ENCODE measurements around the gene MYO10.

The MYO10 gene

GRCh38 chr5:16920109-16920816 lies 15.8 kb downstream of the MYO10 start:
- Histone ChIP-seq H3K27me3 (no peaks in the 10 kb centered on the region), H3K4me1 (ENCODE audit: control insufficient read depth in 1 of 2, insufficient read depth in 1 of 2, low read depth in 1 of 2, low read length in 1 of 2) (no peaks in the 10 kb centered on the region), H3K27ac (no peak overlapping the region), H3K36me3 (no peaks in the 10 kb centered on the region), H3K9me3 (no peaks in the 10 kb centered on the region), H3K4me3 (ENCODE audit: low read depth in 1 of 2, low read length in 1 of 2) (no peak overlapping the region)
- TF ChIP-seq, protein P1, sequence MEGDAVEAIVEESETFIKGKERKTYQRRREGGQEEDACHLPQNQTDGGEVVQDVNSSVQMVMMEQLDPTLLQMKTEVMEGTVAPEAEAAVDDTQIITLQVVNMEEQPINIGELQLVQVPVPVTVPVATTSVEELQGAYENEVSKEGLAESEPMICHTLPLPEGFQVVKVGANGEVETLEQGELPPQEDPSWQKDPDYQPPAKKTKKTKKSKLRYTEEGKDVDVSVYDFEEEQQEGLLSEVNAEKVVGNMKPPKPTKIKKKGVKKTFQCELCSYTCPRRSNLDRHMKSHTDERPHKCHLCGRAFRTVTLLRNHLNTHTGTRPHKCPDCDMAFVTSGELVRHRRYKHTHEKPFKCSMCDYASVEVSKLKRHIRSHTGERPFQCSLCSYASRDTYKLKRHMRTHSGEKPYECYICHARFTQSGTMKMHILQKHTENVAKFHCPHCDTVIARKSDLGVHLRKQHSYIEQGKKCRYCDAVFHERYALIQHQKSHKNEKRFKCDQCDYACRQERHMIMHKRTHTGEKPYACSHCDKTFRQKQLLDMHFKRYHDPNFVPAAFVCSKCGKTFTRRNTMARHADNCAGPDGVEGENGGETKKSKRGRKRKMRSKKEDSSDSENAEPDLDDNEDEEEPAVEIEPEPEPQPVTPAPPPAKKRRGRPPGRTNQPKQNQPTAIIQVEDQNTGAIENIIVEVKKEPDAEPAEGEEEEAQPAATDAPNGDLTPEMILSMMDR (IDR thresholded peaks at IDR 0.05): no peak

DNA sequence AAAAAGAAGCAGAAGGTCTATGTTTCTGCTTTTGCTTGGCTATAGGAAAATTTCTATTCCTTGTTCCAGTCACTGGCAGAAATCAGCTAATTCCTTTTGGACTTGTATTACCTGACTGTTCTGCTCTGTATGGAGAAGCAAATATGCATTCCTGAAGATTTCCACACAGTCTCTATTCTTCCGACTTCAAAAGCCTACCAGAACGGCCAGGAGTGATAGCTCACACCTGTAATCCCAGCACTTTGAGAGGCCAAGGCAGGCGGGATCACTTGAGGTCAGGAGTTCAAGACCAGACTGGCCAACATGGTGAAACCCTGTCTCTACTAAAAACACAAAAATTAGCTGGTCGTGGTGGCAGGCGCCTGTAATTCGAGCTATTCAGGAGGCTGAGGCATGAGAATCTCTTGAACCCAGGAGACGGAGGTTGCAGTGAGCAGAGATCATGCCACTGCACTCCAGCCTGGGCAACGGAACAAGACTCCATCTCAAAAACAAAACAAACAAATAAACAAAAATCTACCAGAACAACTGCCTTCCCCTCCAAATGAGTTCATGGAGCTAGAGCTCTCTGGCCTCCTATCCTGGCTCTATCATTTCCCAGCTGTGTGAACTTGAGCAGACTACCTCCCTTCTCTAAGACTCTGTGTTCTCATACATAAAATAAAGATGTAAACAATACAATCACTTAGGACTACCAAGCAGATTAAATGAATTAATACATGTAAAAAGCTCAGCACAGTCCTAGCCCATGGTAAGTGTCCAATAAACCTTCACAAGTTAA lies 17.0 kb downstream of the MYO10 start:
- Histone ChIP-seq H3K27me3 (no peaks in the 10 kb centered on the region), H3K36me3 (no peaks in the 10 kb centered on the region), H3K27ac (no peak overlapping the region)

GRCh38 chr5:16918156-16918555 lies 17.9 kb downstream of the MYO10 start:
- TF ChIP-seq, protein P1 (IDR thresholded peaks at IDR 0.05): no peak
- H3K4me1 ChIP-seq (ENCODE audit: control insufficient read depth in 1 of 2, insufficient read depth in 1 of 2, low read depth in 1 of 2, low read length in 1 of 2): no peaks in the 10 kb centered on the region
- no peaks in the 10 kb centered on the region for H3K36me3 ChIP-seq
- no peaks in the 10 kb centered on the region for H3K27me3 ChIP-seq
- H3K9me3 ChIP-seq: no peaks in the 10 kb centered on the region
- H3K4me3 ChIP-seq (ENCODE audit: low read depth in 1 of 2, low read length in 1 of 2): no peak overlapping the region
- no peak overlapping the region for H3K27ac ChIP-seq

More for the DNA sequence above, 17.0 kb downstream of the MYO10 start:
- Histone ChIP-seq H3K4me1 (ENCODE audit: control insufficient read depth in 1 of 2, insufficient read depth in 1 of 2, low read depth in 1 of 2, low read length in 1 of 2) (no peaks in the 10 kb centered on the region), H3K4me3 (ENCODE audit: low read depth in 1 of 2, low read length in 1 of 2) (no peak overlapping the region), H3K9me3 (no peaks in the 10 kb centered on the region)
- TF ChIP-seq, protein P1 (IDR thresholded peaks at IDR 0.05): no peak

DNA sequence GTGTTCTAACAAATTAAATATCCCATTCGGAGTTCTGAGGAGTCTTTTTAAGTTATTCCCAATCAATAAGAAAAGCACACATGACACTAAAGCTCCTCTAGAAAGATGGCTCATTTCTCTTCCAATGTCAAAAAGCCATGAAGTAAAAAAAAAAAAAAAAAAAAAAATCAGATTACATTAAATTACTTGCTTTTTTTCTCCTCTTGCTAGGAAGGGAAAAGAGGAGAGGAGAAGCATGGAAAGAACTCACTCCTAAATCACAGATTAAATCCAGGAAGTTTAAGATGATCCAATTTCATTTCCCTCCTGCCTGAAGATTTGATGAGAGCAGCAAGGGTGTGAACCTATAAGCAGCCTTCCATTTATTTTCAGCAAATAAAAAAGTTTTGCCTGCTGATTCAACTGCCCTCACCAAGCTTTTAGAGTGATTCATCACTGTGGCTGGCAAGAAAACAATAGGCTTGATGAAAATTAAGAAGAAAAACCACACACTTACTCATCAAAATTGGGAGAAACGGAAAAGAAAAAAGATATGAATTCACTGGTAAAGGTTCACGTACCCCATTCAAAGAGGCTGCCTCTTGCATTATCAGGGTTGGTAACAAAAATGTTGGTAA lies 19.7 kb downstream of the MYO10 start:
- no peak overlapping the region for H3K4me3 ChIP-seq (ENCODE audit: low read depth in 1 of 2, low read length in 1 of 2)
- H3K9me3 ChIP-seq: no peaks in the 10 kb centered on the region
- TF ChIP-seq, protein P1 (IDR thresholded peaks at IDR 0.05): no peak
- no peaks in the 10 kb centered on the region for H3K27me3 ChIP-seq
- no peaks in the 10 kb centered on the region for H3K36me3 ChIP-seq
- H3K27ac ChIP-seq: no peak overlapping the region
- no peaks in the 10 kb centered on the region for H3K4me1 ChIP-seq (ENCODE audit: control insufficient read depth in 1 of 2, insufficient read depth in 1 of 2, low read depth in 1 of 2, low read length in 1 of 2)

GRCh38 chr5:16914584-16914983 lies 21.5 kb downstream of the MYO10 start:
- no peaks in the 10 kb centered on the region for H3K9me3 ChIP-seq
- TF ChIP-seq, protein P1 (IDR thresholded peaks at IDR 0.05): no peak
- H3K27me3 ChIP-seq: no peaks in the 10 kb centered on the region
- no peaks in the 10 kb centered on the region for H3K4me1 ChIP-seq (ENCODE audit: control insufficient read depth in 1 of 2, insufficient read depth in 1 of 2, low read depth in 1 of 2, low read length in 1 of 2)
- H3K27ac ChIP-seq: no peak overlapping the region
- no peaks in the 10 kb centered on the region for H3K36me3 ChIP-seq
- no peak overlapping the region for H3K4me3 ChIP-seq (ENCODE audit: low read depth in 1 of 2, low read length in 1 of 2)

Measured in neutrophil (primary cell).